Endothelial cell of umbilical vein (primary cell): ENCODE data around the gene SAFB. TPM values are rescaled to one million over a fixed set of nuclear protein-coding genes. Genes with fewer than 3 reads are reported as not detected.

ENCODE experiments used
- BruUV-seq: library from RNA; stranded (reverse); fragments of 400-500 nt; replicated peaks from 2 replicates; lab custom pipeline; 2021; lab: Mats Ljungman, UMichigan
- CTCF ChIA-PET: fragments of 300-600, 350-600 bp; sonication (Branson Sonifier 250); formaldehyde crosslinking; loops from one replicate; lab custom pipeline; 2021; ENCODE audit warnings: antibody characterized with exemption, inconsistent platforms; lab: Charles Lee
- POLR2A ChIA-PET: fragments of 300-600, 350-600 bp; sonication (Branson Sonifier 250); formaldehyde crosslinking; loops from one replicate; lab custom pipeline; 2021; ENCODE audit warnings: antibody characterized with exemption, inconsistent platforms; lab: Charles Lee
- DNase-seq: peaks from one replicate; pipeline ENCODE4 v3.0.0-alpha.2; 2011; ENCODE audit warnings: low read depth, low spot score
- FAIRE-seq: peaks from 2 replicates; lab custom pipeline; 2011; peaks lifted over from hg19 to GRCh38; lab: Jason Lieb, UNC
- H2AFZ ChIP-seq: 2 replicates; pipeline ENCODE4 v1.6.0; 2012; ENCODE audit warnings: low read depth, low read length, control low read depth, inconsistent platforms
- H3K27ac ChIP-seq: 2 replicates; pipeline ENCODE4 v1.5.1; 2011; ENCODE audit warnings: low read depth, mild to moderate bottlenecking, control low read depth, low read length, moderate library complexity; ENCODE audit not compliant: insufficient read depth
- H3K27me3 ChIP-seq, 2 experiments: 2 replicates each; pipeline versions ENCODE4 v1.6.0 to v1.6.1; 2011; ENCODE audit warnings: low read length in 2 of 2, mixed read lengths in 1 of 2; ENCODE audit not compliant: control insufficient read depth in 2 of 2, insufficient read depth in 2 of 2
- H3K36me3 ChIP-seq, 2 experiments: 2 replicates in 1 of 2; 3 replicates in 1 of 2; pipeline ENCODE4 v1.5.1; 2011; ENCODE audit warnings: low read length in 2 of 2, mild to moderate bottlenecking in 1 of 2, moderate library complexity in 1 of 2; ENCODE audit not compliant: control insufficient read depth in 2 of 2, insufficient read depth in 2 of 2; ENCODE audit errors: extremely low read depth in 1 of 2
- H3K4me1 ChIP-seq: 3 replicates; pipeline ENCODE4 v1.5.1; 2011; ENCODE audit warnings: mild to moderate bottlenecking, low read length; ENCODE audit not compliant: control insufficient read depth, insufficient read depth; ENCODE audit errors: extremely low read depth
- H3K4me2 ChIP-seq: 2 replicates; pipeline ENCODE4 v1.6.1; 2011; ENCODE audit warnings: low read length, control low read depth, mixed read lengths; ENCODE audit not compliant: insufficient read depth
- H3K4me3 ChIP-seq, 3 experiments: fragments of 200-600 bp in 1 of 3; sonication (generic), shearing (Covaris generic) in 1 of 3; replicated peaks in 1 of 3; 2 replicates each; pipeline ENCODE4 v1.5.1; 2011 to 2016; ENCODE audit warnings: control low read depth in 3 of 3, low read length in 3 of 3, mild to moderate bottlenecking in 2 of 3, inconsistent platforms in 1 of 3, low read depth in 1 of 3, moderate library complexity in 1 of 3; ENCODE audit not compliant: insufficient read depth in 1 of 3
- H3K79me2 ChIP-seq: 2 replicates; pipeline ENCODE4 v1.6.0; 2012; ENCODE audit warnings: low read length, inconsistent platforms; ENCODE audit not compliant: control insufficient read depth, insufficient read depth
- H3K9ac ChIP-seq: replicated peaks from 2 replicates; pipeline ENCODE3; 2011; ENCODE audit warnings: low read length, control low read depth; ENCODE audit not compliant: insufficient read depth; ENCODE audit errors: extremely low read depth
- H3K9me1 ChIP-seq: replicated peaks from 3 replicates; pipeline ENCODE4 v1.6.0; 2011; ENCODE audit warnings: mild to moderate bottlenecking, low read length; ENCODE audit not compliant: control insufficient read depth, insufficient read depth; ENCODE audit errors: extremely low read depth
- H3K9me3 ChIP-seq: replicated peaks from 2 replicates; pipeline ENCODE4 v1.5.1; 2012; ENCODE audit warnings: low read length, inconsistent platforms; ENCODE audit not compliant: control insufficient read depth, insufficient read depth
- H4K20me1 ChIP-seq: replicated peaks from 2 replicates; pipeline ENCODE3; 2011; ENCODE audit warnings: mild to moderate bottlenecking, low read length; ENCODE audit not compliant: control insufficient read depth, insufficient read depth; ENCODE audit errors: extremely low read depth
- EZH2 ChIP-seq: IDR thresholded peaks from 2 replicates; pipeline ENCODE4 v1.6.1; 2012; ENCODE audit warnings: borderline replicate concordance, low read depth, mild to moderate bottlenecking, moderate library complexity, low read length, inconsistent platforms; ENCODE audit not compliant: severe bottlenecking
- FOS ChIP-seq: IDR thresholded peaks from 2 replicates; pipeline ENCODE4 v1.6.1; 2011; ENCODE audit warnings: mild to moderate bottlenecking, low read length, moderate library complexity, borderline replicate concordance; ENCODE audit not compliant: insufficient read depth
- GATA2 ChIP-seq: IDR thresholded peaks from 2 replicates; pipeline ENCODE4 v1.7.0; 2011; ENCODE audit warnings: low read depth, mild to moderate bottlenecking, moderate library complexity, mixed read lengths, low read length; ENCODE audit not compliant: insufficient read length, insufficient read depth
- JUN ChIP-seq: IDR thresholded peaks from 2 replicates; pipeline ENCODE4 v1.6.1; 2011; ENCODE audit warnings: borderline replicate concordance, low read depth; ENCODE audit not compliant: insufficient read length, insufficient read depth
- MYC ChIP-seq: IDR thresholded peaks from one replicate; pipeline ENCODE4 v1.6.1; 2011; ENCODE audit warnings: mild to moderate bottlenecking, low read depth, low read length
- POLR2A ChIP-seq: IDR thresholded peaks from 2 replicates; pipeline ENCODE4 v1.6.1; 2012; ENCODE audit warnings: low read depth, mild to moderate bottlenecking, control low read depth, low read length
- POLR2AphosphoS5 ChIP-seq: IDR thresholded peaks from 2 replicates; pipeline ENCODE4 v1.6.1; 2012; ENCODE audit warnings: low read depth, mild to moderate bottlenecking, control low read depth, low read length, moderate library complexity; ENCODE audit not compliant: insufficient read depth
- dilution Hi-C: fragments of 300-500 bp; cut with MboI; formaldehyde crosslinking; loops from one replicate; pipeline ENCODE4 v1.15.0; 2019; ENCODE audit warnings: low sequenced_read_pairs; ENCODE audit not compliant: extremely low pct_ligation_motif_present
- intact Hi-C: fragments of 100-400 bp; cut with micrococcal nuclease; formaldehyde crosslinking; loops from one replicate; pipeline ENCODE4 v1.10.0; 2022
- polyA plus RNA-seq, 4 experiments: library from polyadenylated mRNA; depleted of rRNA in 3 of 4; stranded (reverse) in 3 of 4; unstranded in 1 of 4; fragments of >200 nt; gene quantifications; 2 replicates each; pipeline versions ENCODE4 v1.2.1 to v1.2.3, GENCODE V29; 2011 to 2012; ENCODE audit warnings: missing spikeins in 1 of 4
- total RNA-seq: library from RNA; stranded (reverse); gene quantifications from 2 replicates; pipeline ENCODE4 v1.2.3, GENCODE V29; 2021
- TF ChIP-seq, protein P1 (sequence below): IDR thresholded peaks from 2 replicates; pipeline ENCODE4 v1.6.1; 2011; ENCODE audit not compliant: insufficient read depth, insufficient read length
- TF ChIP-seq, protein P2 (sequence below), 2 donors: IDR thresholded peaks; 1 replicate in 1 of 2; 2 replicates in 1 of 2; pipeline ENCODE4 v1.5.1; 2011; ENCODE audit warnings: low read length in 2 of 2, mild to moderate bottlenecking in 2 of 2, moderate library complexity in 2 of 2, control low read depth in 1 of 2, inconsistent platforms in 1 of 2, low read depth in 1 of 2; ENCODE audit not compliant: insufficient read depth in 1 of 2; ENCODE audit errors: extremely low read depth in 1 of 2

The SAFB gene
- total and polyA plus RNA-seq, 2 donors (not counting 3 experiments of a cell fraction or from before 2014, with no cell fraction given) = 44.7 to 109 TPM

- dilution Hi-C loops (no loop called here), intact Hi-C loops (no loop called here)
- TF ChIP-seq EZH2 = no peak
- TF ChIP-seq, protein P1, sequence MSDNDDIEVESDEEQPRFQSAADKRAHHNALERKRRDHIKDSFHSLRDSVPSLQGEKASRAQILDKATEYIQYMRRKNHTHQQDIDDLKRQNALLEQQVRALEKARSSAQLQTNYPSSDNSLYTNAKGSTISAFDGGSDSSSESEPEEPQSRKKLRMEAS = no peak
- TF ChIP-seq, protein P2, sequence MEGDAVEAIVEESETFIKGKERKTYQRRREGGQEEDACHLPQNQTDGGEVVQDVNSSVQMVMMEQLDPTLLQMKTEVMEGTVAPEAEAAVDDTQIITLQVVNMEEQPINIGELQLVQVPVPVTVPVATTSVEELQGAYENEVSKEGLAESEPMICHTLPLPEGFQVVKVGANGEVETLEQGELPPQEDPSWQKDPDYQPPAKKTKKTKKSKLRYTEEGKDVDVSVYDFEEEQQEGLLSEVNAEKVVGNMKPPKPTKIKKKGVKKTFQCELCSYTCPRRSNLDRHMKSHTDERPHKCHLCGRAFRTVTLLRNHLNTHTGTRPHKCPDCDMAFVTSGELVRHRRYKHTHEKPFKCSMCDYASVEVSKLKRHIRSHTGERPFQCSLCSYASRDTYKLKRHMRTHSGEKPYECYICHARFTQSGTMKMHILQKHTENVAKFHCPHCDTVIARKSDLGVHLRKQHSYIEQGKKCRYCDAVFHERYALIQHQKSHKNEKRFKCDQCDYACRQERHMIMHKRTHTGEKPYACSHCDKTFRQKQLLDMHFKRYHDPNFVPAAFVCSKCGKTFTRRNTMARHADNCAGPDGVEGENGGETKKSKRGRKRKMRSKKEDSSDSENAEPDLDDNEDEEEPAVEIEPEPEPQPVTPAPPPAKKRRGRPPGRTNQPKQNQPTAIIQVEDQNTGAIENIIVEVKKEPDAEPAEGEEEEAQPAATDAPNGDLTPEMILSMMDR (IDR thresholded peaks at IDR 0.05; ENCODE audit: extremely low read depth in 1 of 2, insufficient read depth in 1 of 2, low read depth in 1 of 2, low read length in 2 of 2) = no peak
- TF ChIP-seq GATA2 = no peak
- no peak for TF ChIP-seq JUN
- TF ChIP-seq POLR2AphosphoS5 = no peak
- no peak for TF ChIP-seq MYC
- no peak for TF ChIP-seq FOS
- TF ChIP-seq POLR2A = no peak
- CTCF ChIA-PET = interaction anchor here (0.8 to 3.2 kb wide), 5 partner anchors 20 to 531 kb away, joined by 3 to 21 read pairs (median 4); no protein-coding TSS in a partner anchor
- DNase-seq = no peak
- H3K27ac ChIP-seq = no peak overlapping the region
- no TSS peak for BruUV-seq
- H3K9me3 ChIP-seq = no peaks in the 10 kb centered on the region
- POLR2A ChIA-PET = no interaction called here
- no peaks in the 10 kb centered on the region for H4K20me1 ChIP-seq
- no peak overlapping the region for H3K9ac ChIP-seq
- H2AFZ ChIP-seq = no peak overlapping the region
- no peak overlapping the region for H3K4me2 ChIP-seq
- H3K9me1 ChIP-seq = no peaks in the 10 kb centered on the region
- no peak overlapping the region for H3K4me3 ChIP-seq
- no peak for FAIRE-seq
- H3K27me3 ChIP-seq = no peaks in the 10 kb centered on the region
- no peaks in the 10 kb centered on the region for H3K4me1 ChIP-seq
- no peaks in the 10 kb centered on the region for H3K36me3 ChIP-seq
- H3K79me2 ChIP-seq = no peaks in the 10 kb centered on the region
These were observed 43.2 kb upstream of the SAFB start for GRCh38 chr19:5579697-5580096.
